MM.1S (cell line): ENCODE data around the gene RNASEH1.

Experiments used
- CTCF ChIP-seq: fragments of 300-600 bp; sonication (generic); IDR thresholded peaks from 2 replicates; pipeline ENCODE4 v1.5.1; 2016; ENCODE audit warnings: antibody characterized with exemption, low read length, mixed read lengths
- EZH2phosphoT487 ChIP-seq: fragments of 300-600 bp; sonication (generic); IDR thresholded peaks from 2 replicates; pipeline ENCODE4 v1.6.1; 2018; ENCODE audit warnings: antibody characterized with exemption, low read length

GRCh38 chr2:3512086-3512485, 46.0 kb downstream of the RNASEH1 start:
- TF ChIP-seq CTCF = no peak
- TF ChIP-seq EZH2phosphoT487 = no peak
